ENCODE data around the gene KCNQ5.

- TF ChIP-seq POLR2A (IDR thresholded peaks at IDR 0.05) (no peak), CTCF (IDR thresholded peaks at IDR 0.05) (no peak)
Observed at GRCh38 chr6:73233048-73233447, 611.2 kb downstream of the KCNQ5 start.

All from vagina (tissue), 2 donors.